NCI-H2029 (cell line): Measurements from ENCODE around the gene HDAC1.

Source experiments
- DNase-seq: peaks from one replicate; lab custom pipeline; 2025; lab: John Stamatoyannopoulos, UW

HDAC1 gene

GRCh38 chr1:32373996-32374592 lies 82.2 kb downstream of the HDAC1 start:
- DNase-seq: no peak

- DNase-seq: no peak
Observed at GRCh38 chr1:32376199-32376598, 84.3 kb downstream of the HDAC1 start.

DNA sequence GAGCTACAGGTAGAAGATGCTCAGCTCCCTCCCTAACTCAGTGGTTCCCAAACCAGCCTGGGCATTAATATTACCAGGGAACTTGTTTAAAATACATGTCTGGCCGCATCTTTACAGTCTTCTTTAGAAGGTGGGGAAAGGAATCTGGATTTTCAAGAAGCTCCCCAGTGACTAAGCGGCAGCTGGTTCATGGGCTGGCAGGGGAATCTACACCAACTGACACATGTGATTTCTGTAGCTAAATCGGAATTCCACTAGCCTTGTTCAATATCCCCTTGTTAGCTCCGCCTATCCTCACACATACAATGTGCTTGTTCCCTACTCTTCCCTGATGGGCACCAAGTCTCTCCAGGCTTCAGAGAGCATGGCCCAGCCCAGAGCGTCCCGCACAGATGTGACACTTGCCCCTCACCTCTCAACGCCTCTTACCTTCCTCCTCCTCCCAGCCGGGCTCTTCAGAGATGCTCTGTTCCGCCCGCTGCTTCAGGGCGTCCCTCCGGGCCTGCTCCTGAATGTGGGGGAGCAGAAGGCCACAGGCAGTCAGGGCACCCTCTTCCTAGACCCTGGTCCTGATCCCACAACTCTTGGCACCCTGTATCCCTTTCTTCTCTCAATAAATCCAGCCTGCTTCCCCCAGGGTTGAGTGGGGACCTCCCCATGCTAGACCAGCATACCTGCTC lies 85.8 kb downstream of the HDAC1 start:
- no peak for DNase-seq

- DNase-seq: no peak
Observed at GRCh38 chr1:32380057-32380456, 88.2 kb downstream of the HDAC1 start.
